ENCODE data around the gene OR52I2. TPM values are rescaled to one million over a fixed set of nuclear protein-coding genes. Genes with fewer than 3 reads are reported as not detected.
A peak's percentile ranks its signal among the peaks of the same experiment; 100 is the strongest.

Gene OR52I2
- total RNA-seq, result not detected
- total RNA-seq (2013), result not detected
- 0 to 0.07 (median 0) reads per million in 29 experiments for total RNA-seq

DNA sequence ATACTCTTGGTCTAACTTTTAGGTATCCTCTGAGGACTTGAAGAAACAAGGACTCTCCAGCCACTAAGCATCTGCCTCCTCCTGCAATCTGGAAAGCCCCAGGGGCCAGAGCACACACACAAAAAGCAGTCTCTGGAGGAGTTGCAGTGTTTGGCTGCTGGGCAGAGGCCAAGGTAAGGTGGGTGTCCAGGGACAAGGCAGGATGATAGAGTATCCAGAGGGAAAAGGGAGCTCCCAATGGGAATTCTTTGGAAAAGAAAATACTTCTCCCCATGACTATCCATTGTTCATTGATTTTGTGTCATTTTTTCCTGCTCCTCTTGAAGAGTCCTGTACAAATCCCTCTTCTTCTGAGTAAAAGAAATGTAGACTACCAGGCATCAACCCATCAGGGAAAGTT, at the start of gene OR52I2:
OR52I2 (plus strand) TSS at position 301 of the 400 bp plus-strand sequence.
- H3K36me3 ChIP-seq (ENCODE audit: control insufficient read depth in 2 of 2, extremely low read depth in 1 of 2, insufficient read depth in 1 of 2, low read length in 1 of 2), result no peaks in the 10 kb centered on the region
- Mint-ChIP-seq H3K27me3 (peaks cover 19 to 58% of the 10 kb centered on the region in 2 donors), H3K27ac (no peak within 1 kb of the TSS), H3K4me1 (no peaks in the 10 kb centered on the region), H3K36me3 (no peaks in the 10 kb centered on the region), H3K4me3 (no peak within 1 kb of the TSS), H3K9me3 (no peaks in the 10 kb centered on the region)
- H3K9me3 ChIP-seq, result no peaks in the 10 kb centered on the region
- peaks cover 4 to 9% of the 10 kb centered on the region in 2 experiments for H3K27me3 ChIP-seq (replicated peaks in 1 of 2; ENCODE audit: control insufficient read depth in 2 of 2, extremely low read depth in 1 of 2, insufficient read depth in 2 of 2, low read length in 1 of 2)
- no peak within 1 kb of the TSS for H3K27ac ChIP-seq (ENCODE audit: low read length)
- no peak for ATAC-seq (replicated peaks in 1 of 4)
- DNase-seq, result no peak
- no peak within 1 kb of the TSS for H3K4me3 ChIP-seq (ENCODE audit: control insufficient read depth in 1 of 2, extremely low read depth in 1 of 2, low read length in 1 of 2)
- no peaks in the 10 kb centered on the region for H3K4me1 ChIP-seq (ENCODE audit: control insufficient read depth in 1 of 2, extremely low read depth in 1 of 2, insufficient read depth in 2 of 2, low read length in 2 of 2)
- CTCF ChIA-PET, result no interaction called here
- POLR2A ChIA-PET, result no interaction called here

DNA sequence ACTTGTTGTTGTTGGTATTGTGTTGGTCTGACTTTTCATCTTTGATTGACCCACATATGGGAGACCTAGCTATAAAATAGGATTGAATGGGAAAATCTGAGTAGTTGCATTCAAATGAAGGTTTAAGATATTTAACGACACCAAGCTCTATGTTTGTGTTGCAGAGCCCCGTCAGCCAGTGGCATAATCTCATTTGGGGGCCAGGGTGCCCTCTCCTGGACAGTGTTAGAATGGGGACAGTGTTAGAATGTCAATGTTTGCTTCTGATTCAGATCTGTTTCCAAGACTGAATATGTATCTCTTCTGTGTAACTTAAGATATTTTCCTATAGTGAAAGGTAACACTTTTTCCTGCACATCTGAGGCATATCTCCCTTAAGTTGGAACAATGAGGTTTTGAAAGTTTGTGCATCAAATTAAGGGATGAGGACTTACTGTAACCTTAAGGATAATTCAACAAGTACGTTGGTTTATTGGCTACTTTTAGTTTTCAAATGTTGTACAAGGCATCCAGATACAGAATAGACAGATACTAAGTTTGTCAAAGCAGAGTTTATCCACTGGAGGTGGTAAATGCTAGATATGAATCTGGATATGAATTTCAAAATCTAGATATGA, 41.8 kb upstream of the OR52I2 start:
- ATAC-seq (replicated peaks in 1 of 4), result peak in 2 of 4 experiments; percentile 50 to 64
- ChIA-PET POLR2A (no interaction called here), CTCF (interaction anchor here (0.7 to 5.2 kb wide), 8 partner anchors 13 to 357 kb away, joined by 3 to 49 read pairs (median 3); no protein-coding TSS in a partner anchor)
- peaks cover 6 to 15% of the 10 kb centered on the region in 2 donors for H3K27me3 Mint-ChIP-seq
- no peak overlapping the region for H3K27ac Mint-ChIP-seq
- no peaks in the 10 kb centered on the region for H3K4me1 Mint-ChIP-seq
- H3K27ac ChIP-seq (ENCODE audit: low read length), result no peak overlapping the region
- no peak overlapping the region for H3K4me3 ChIP-seq (ENCODE audit: control insufficient read depth in 1 of 2, extremely low read depth in 1 of 2, low read length in 1 of 2)
- DNase-seq, result peak in 31 of 35 experiments; percentile 9 to 65 (median 35)
- H3K9me3 ChIP-seq, result no peaks in the 10 kb centered on the region
- H3K36me3 Mint-ChIP-seq, result no peaks in the 10 kb centered on the region
- 45% methylated on average over 2 of the region's 3 CpGs for WGBS (ENCODE audit: insufficient coverage)
- no peaks in the 10 kb centered on the region for H3K4me1 ChIP-seq (ENCODE audit: control insufficient read depth in 1 of 2, extremely low read depth in 1 of 2, insufficient read depth in 2 of 2, low read length in 2 of 2)
- no peaks in the 10 kb centered on the region for H3K9me3 Mint-ChIP-seq
- no peaks in the 10 kb centered on the region for H3K36me3 ChIP-seq (ENCODE audit: control insufficient read depth in 2 of 2, extremely low read depth in 1 of 2, insufficient read depth in 1 of 2, low read length in 1 of 2)
- no peaks in the 10 kb centered on the region for H3K27me3 ChIP-seq (replicated peaks in 1 of 2; ENCODE audit: control insufficient read depth in 2 of 2, extremely low read depth in 1 of 2, insufficient read depth in 2 of 2, low read length in 1 of 2)
- no peak overlapping the region for H3K4me3 Mint-ChIP-seq

DNA sequence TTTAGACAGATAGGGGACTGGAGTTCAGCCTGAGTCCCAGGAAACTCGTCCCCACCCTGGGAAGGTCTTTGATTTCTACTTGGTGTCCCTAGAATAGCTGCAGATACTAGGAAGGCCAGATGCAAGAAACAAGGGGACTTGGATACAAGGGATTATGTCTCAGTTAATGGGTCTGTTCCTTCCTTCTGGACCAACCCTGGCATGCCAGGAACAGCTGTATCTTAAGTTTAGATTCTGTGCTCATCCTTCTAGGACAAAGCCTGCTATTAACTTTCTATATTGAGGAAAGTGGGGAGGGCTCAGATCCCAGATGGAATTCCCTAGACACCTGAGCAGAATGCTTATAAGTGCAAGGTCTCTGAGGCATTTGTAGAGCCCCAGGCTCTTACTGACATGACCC, 40.5 kb upstream of the OR52I2 start:
- WGBS (ENCODE audit: insufficient coverage), result no CpG with 5 or more reads among the region's 1 CpG

DNA sequence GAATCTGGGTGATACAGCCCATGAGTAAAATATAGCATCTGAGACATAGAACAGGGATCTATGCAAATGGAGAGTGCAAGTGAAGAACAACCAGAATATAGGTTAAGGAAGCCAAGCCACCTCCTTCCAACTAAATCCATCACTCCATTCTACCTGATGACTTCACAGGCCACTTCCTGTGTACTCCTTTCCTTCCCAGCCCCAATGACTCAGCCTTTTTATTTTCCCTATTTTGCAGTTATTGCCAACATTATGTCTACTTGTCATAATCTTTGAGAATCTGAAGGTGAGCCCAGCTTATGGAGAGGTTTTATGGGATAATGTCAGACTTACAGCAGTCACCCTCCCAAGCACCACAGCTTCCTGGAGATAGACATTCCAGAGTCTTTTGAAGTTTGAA, 38.0 kb upstream of the OR52I2 start:
- peaks cover 5 to 11% of the 10 kb centered on the region in 2 donors for H3K27me3 Mint-ChIP-seq
- ChIA-PET CTCF (interaction anchor here (1.0 to 2.4 kb wide), 2 partner anchors 356 kb away, joined by 3 to 14 read pairs; no protein-coding TSS in a partner anchor), POLR2A (no interaction called here)
- no peak overlapping the region for H3K4me3 Mint-ChIP-seq
- DNase-seq (no peak), ATAC-seq (replicated peaks in 1 of 4) (no peak)
- no peak overlapping the region for H3K27ac ChIP-seq (ENCODE audit: low read length)
- no peak overlapping the region for H3K27ac Mint-ChIP-seq
- H3K4me1 ChIP-seq (ENCODE audit: control insufficient read depth in 1 of 2, extremely low read depth in 1 of 2, insufficient read depth in 2 of 2, low read length in 2 of 2), result no peaks in the 10 kb centered on the region
- no peak overlapping the region for H3K4me3 ChIP-seq (ENCODE audit: control insufficient read depth in 1 of 2, extremely low read depth in 1 of 2, low read length in 1 of 2)
- no peaks in the 10 kb centered on the region for H3K36me3 Mint-ChIP-seq
- H3K9me3 ChIP-seq, result no peaks in the 10 kb centered on the region
- no peaks in the 10 kb centered on the region for H3K36me3 ChIP-seq (ENCODE audit: control insufficient read depth in 2 of 2, extremely low read depth in 1 of 2, insufficient read depth in 1 of 2, low read length in 1 of 2)
- no peaks in the 10 kb centered on the region for H3K9me3 Mint-ChIP-seq
- H3K4me1 Mint-ChIP-seq, result no peaks in the 10 kb centered on the region
- H3K27me3 ChIP-seq (replicated peaks in 1 of 2; ENCODE audit: control insufficient read depth in 2 of 2, extremely low read depth in 1 of 2, insufficient read depth in 2 of 2, low read length in 1 of 2), result peaks cover 0 to 6% of the 10 kb centered on the region in 2 experiments

More for the DNA sequence above, 40.5 kb upstream of the OR52I2 start:
- Mint-ChIP-seq H3K27me3 (peaks cover 8 to 17% of the 10 kb centered on the region in 2 donors), H3K36me3 (no peaks in the 10 kb centered on the region), H3K4me3 (no peak overlapping the region), H3K9me3 (no peaks in the 10 kb centered on the region), H3K4me1 (no peaks in the 10 kb centered on the region), H3K27ac (no peak overlapping the region)
- ChIA-PET POLR2A (no interaction called here), CTCF (interaction anchor here (1.1 to 5.2 kb wide), 3 partner anchors 354 to 357 kb away, joined by 3 to 49 read pairs (median 39); no protein-coding TSS in a partner anchor)
- Histone ChIP-seq H3K27ac (ENCODE audit: low read length) (no peak overlapping the region), H3K4me3 (ENCODE audit: control insufficient read depth in 1 of 2, extremely low read depth in 1 of 2, low read length in 1 of 2) (no peak overlapping the region), H3K9me3 (no peaks in the 10 kb centered on the region), H3K4me1 (ENCODE audit: control insufficient read depth in 1 of 2, extremely low read depth in 1 of 2, insufficient read depth in 2 of 2, low read length in 2 of 2) (no peaks in the 10 kb centered on the region), H3K36me3 (ENCODE audit: control insufficient read depth in 2 of 2, extremely low read depth in 1 of 2, insufficient read depth in 1 of 2, low read length in 1 of 2) (no peaks in the 10 kb centered on the region), H3K27me3 (replicated peaks in 1 of 2; ENCODE audit: control insufficient read depth in 2 of 2, extremely low read depth in 1 of 2, insufficient read depth in 2 of 2, low read length in 1 of 2) (peaks cover 0 to 6% of the 10 kb centered on the region in 2 experiments)
- ATAC-seq (replicated peaks in 1 of 4), result no peak
- DNase-seq, result no peak

DNA sequence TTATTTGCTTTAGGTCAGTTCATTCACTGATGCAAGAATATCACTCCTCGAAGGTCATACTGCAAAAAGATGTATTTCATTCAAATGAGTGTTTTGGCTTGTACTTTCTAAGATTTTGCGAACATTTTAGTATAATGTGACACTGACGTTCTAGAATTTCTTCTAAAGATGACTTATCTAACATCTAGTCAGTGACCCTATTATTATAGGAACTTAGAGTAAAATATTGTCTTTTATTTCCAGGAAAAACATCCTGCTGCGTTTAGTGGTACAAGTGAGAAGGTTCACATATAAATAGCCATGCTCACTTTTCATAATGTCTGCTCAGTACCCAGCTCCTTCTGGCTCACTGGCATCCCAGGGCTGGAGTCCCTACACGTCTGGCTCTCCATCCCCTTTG, 36.7 kb upstream of the OR52I2 start, which contains the start of gene OR52M1:
OR52M1 (plus strand) TSS at position 301 of the 400 bp plus-strand sequence; CDS start at position 301, 0 bp downstream.
- H3K4me1 Mint-ChIP-seq, result no peaks in the 10 kb centered on the region
- Histone ChIP-seq H3K4me3 (ENCODE audit: control insufficient read depth in 1 of 2, extremely low read depth in 1 of 2, low read length in 1 of 2) (no peak within 1 kb of the TSS), H3K9me3 (no peaks in the 10 kb centered on the region), H3K27me3 (replicated peaks in 1 of 2; ENCODE audit: control insufficient read depth in 2 of 2, extremely low read depth in 1 of 2, insufficient read depth in 2 of 2, low read length in 1 of 2) (peaks cover 0 to 6% of the 10 kb centered on the region in 2 experiments), H3K36me3 (ENCODE audit: control insufficient read depth in 2 of 2, extremely low read depth in 1 of 2, insufficient read depth in 1 of 2, low read length in 1 of 2) (no peaks in the 10 kb centered on the region), H3K27ac (ENCODE audit: low read length) (no peak within 1 kb of the TSS), H3K4me1 (ENCODE audit: control insufficient read depth in 1 of 2, extremely low read depth in 1 of 2, insufficient read depth in 2 of 2, low read length in 2 of 2) (no peaks in the 10 kb centered on the region)
- H3K27me3 Mint-ChIP-seq, result peaks cover 5 to 19% of the 10 kb centered on the region in 2 donors
- CTCF ChIA-PET, result no interaction called here
- no peaks in the 10 kb centered on the region for H3K36me3 Mint-ChIP-seq
- POLR2A ChIA-PET, result no interaction called here
- WGBS (ENCODE audit: insufficient coverage), result no CpG with 5 or more reads among the region's 5 CpGs
- H3K27ac Mint-ChIP-seq, result no peak within 1 kb of the TSS
- ATAC-seq (replicated peaks in 1 of 4) (no peak), DNase-seq (no peak)
- H3K4me3 Mint-ChIP-seq, result no peak within 1 kb of the TSS
- H3K9me3 Mint-ChIP-seq, result no peaks in the 10 kb centered on the region

DNA sequence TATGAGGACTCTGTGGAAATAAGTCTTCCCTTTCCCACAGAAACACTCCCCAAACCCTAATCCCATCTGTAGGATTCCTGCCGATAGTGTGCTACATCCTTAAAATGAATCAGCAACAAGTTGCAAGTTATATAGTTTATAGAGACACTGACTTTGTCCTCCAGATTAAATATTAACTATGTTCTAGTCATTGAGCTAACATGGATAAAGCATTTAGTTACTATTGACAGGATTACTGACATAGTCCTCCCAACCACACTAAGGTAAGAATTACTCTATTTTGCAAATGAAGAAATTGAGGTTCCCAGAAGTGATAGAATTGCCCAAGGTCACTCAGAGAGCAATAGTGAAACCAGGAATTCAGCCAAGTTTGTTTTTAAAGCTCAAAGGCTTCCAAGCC, 34.7 kb upstream of the OR52I2 start:
- ATAC-seq (replicated peaks in 1 of 4), result no peak
- Histone ChIP-seq H3K9me3 (no peaks in the 10 kb centered on the region), H3K4me1 (ENCODE audit: control insufficient read depth in 1 of 2, extremely low read depth in 1 of 2, insufficient read depth in 2 of 2, low read length in 2 of 2) (no peaks in the 10 kb centered on the region), H3K36me3 (ENCODE audit: control insufficient read depth in 2 of 2, extremely low read depth in 1 of 2, insufficient read depth in 1 of 2, low read length in 1 of 2) (no peaks in the 10 kb centered on the region), H3K4me3 (ENCODE audit: control insufficient read depth in 1 of 2, extremely low read depth in 1 of 2, low read length in 1 of 2) (no peak overlapping the region), H3K27me3 (replicated peaks in 1 of 2; ENCODE audit: control insufficient read depth in 2 of 2, extremely low read depth in 1 of 2, insufficient read depth in 2 of 2, low read length in 1 of 2) (peaks cover 0 to 14% of the 10 kb centered on the region in 2 experiments), H3K27ac (ENCODE audit: low read length) (no peak overlapping the region)
- Mint-ChIP-seq H3K4me3 (no peak overlapping the region), H3K4me1 (no peaks in the 10 kb centered on the region), H3K9me3 (no peaks in the 10 kb centered on the region), H3K36me3 (no peaks in the 10 kb centered on the region), H3K27ac (no peak overlapping the region), H3K27me3 (peaks cover 11 to 25% of the 10 kb centered on the region in 2 donors)
- WGBS (ENCODE audit: insufficient coverage), result no CpG with 5 or more reads among the region's 1 CpG
- POLR2A ChIA-PET, result no interaction called here
- DNase-seq, result no peak
- CTCF ChIA-PET, result interaction anchor here (0.6 to 1.3 kb wide), 3 partner anchors 9 to 360 kb away, joined by 3 to 4 read pairs (median 3); no protein-coding TSS in a partner anchor

Measured in T-cell (primary cell).